Panc1 (cell line): Measurements from ENCODE around the gene TCEA3.

Source experiments
- CTCF ChIP-seq: fragments of 450-650 bp; IDR thresholded peaks from 2 replicates; pipeline ENCODE4 v1.5.1; 2017; ENCODE audit warnings: mild to moderate bottlenecking
- POLR2AphosphoS5 ChIP-seq: IDR thresholded peaks from 2 replicates; pipeline ENCODE4 v1.6.1; 2012; ENCODE audit warnings: mild to moderate bottlenecking, low read depth, low read length, moderate library complexity
- SIN3A ChIP-seq: IDR thresholded peaks from 2 replicates; pipeline ENCODE4 v1.6.1; 2012; ENCODE audit warnings: low read depth, mild to moderate bottlenecking, low read length, moderate library complexity, borderline replicate concordance; ENCODE audit not compliant: insufficient read depth

GRCh38 chr1:23442751-23443150 is 18.2 kb upstream of the TCEA3 start:
- TF ChIP-seq CTCF, result no peak
- TF ChIP-seq POLR2AphosphoS5, result no peak
- no peak for TF ChIP-seq SIN3A
